Cerebellar cortex (tissue), 1 donor: ENCODE results near the gene ADRA1B.
"Not testable (repeated sequence)": the region's sequence is repeated elsewhere in the genome, so short reads cannot be mapped to it uniquely, and the experiment has no call there.

Source experiments
- DNase-seq: peaks from one replicate; pipeline ENCODE4 v3.0.0-alpha.2; 2015; ENCODE audit warnings: low spot score

ADRA1B gene

DNA sequence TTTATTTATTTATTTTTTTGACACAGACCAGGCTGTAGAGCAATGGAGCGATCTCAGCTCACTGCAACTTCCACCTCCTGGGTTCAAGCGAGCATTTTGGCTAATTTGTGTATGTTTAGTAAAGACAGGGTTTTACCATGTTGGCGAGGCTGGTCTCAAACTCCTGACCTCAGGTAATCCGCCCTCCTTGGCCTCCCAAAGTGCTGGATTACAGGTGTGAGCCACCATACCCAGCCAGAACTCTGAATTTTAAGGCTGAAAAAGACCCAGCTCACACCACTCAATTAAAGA is 49.5 kb downstream of the ADRA1B start:
- not testable (repeated sequence) for DNase-seq

DNA sequence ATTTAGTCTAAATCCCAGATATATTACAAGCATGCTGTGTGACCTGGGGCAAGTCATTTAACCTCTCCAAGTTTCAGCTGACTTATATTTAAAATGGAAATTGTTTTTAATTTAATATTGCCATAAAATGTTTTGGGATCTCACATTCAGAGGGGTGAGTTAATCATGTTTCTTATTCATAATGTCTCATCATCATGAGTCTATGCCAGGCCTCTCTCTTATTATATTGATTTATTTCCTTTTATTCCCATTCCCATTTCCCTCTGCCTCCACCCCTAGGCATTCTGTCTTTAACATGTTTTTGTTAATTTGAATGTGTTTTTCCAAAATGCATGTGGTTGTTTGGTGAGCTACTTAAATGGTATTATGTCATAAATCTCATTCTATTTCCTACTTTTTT is 53.7 kb downstream of the ADRA1B start:
- DNase-seq = no peak

DNA sequence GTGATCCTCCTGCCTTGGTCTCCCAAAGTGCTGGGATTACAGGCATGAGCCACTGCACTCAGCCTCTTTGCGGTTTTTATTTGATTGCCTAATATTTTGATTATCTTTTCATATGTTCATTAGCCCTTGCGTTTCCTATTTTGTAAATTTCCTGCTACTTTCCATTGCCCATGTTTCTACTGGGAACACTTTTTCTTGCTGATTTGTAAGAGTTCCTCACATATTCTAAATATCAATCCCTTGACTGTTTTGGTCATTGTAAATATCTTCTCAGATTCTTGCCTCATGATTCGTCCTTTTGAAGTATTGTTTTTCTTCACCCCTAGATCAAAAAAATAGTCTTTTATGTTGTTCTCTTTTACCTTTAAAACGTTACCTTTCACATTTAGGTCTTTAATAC is 54.8 kb downstream of the ADRA1B start:
- no peak for DNase-seq

DNA sequence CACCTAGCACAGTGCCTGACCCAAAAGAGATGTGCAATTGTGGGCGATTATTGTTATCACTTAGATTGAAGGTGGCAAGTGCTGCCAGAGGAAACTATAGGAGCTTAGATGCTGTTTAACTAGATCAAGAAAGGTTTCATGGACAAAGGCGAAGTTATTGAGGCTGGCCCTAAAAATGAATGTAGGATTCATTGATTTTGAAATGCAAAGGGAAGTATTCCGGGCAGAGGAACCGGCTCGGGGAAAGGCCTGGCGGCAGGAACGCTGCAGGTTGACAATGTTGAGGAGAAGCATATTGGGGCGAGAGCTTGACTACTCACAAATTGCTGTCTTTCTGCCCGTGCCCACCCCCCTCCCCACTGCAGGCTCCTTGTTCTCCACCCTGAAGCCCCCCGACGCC is 55.2 kb downstream of the ADRA1B start:
- DNase-seq = no peak

DNA sequence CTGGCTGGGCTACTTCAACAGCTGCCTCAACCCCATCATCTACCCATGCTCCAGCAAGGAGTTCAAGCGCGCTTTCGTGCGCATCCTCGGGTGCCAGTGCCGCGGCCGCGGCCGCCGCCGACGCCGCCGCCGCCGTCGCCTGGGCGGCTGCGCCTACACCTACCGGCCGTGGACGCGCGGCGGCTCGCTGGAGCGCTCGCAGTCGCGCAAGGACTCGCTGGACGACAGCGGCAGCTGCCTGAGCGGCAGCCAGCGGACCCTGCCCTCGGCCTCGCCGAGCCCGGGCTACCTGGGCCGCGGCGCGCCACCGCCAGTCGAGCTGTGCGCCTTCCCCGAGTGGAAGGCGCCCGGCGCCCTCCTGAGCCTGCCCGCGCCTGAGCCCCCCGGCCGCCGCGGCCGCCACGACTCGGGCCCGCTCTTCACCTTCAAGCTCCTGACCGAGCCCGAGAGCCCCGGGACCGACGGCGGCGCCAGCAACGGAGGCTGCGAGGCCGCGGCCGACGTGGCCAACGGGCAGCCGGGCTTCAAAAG is 55.7 kb downstream of the ADRA1B start:
- DNase-seq = no peak

DNA sequence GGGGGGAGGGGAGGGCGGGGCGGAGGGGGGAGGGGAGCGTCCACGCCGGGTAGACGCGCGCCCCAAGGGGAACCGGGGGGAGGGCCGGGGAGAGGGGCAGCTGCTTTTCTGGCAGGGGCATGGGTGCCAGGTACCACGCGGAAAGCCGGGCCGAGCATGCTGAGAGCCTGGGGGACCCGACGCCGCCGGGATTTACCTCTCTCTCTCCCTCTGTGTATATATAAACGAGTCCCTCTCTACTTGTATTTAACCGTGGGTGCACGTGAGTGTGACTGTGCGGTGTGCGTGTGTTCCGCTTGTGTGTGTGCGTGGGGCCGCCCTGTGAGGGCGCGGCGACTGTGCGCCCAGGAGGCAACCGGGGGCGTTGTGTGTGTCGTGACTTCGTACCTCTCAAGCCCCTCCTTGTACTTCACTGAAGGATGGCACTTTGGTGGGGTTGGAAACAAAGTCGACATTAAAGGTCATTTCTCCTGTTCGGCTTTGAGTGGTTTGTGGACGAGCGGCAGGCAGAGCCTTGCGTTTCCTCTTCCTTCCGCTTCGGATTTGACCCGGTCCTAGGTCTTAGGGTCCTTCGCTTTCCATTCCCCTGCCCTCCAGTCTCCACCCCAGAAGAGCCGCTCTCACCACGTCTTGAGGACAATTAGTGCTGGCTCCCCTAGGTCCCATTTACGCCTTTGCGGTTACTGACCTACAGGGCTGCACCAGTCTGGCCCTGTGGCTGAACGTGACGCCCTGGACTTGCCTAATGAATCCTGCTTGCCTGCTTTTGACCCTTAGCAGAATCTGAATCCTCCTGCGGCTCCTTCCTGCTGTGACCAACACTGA is 56.5 kb downstream of the ADRA1B start:
- DNase-seq = peak; percentile 37

DNA sequence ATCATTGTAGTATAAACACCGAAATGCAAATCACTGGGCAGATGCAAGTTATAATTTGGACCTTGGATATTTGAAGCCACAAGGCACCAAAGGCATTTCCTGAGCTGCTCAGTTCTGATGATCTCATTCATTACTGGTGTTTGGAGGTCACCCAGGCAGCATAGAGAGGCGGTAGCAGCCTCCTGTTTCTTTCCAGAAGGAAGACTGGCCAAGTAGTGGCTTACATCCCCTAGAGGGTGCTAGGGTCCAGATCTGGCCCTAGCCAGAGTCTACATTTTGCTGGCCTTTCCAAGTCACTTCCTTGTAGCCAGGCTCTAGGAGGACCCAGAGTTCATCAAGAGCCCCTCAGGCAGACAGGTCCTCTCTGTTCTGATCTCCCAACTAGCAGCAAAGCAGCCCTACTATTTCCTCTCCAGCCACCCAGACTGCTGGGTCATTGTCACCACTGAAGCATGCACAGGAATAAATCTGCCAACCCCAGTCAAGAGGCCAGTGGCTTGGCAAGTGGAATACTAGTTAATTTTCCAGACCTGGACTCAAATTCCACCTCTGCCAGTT is 59.3 kb downstream of the ADRA1B start:
- DNase-seq = peak; percentile 66

DNA sequence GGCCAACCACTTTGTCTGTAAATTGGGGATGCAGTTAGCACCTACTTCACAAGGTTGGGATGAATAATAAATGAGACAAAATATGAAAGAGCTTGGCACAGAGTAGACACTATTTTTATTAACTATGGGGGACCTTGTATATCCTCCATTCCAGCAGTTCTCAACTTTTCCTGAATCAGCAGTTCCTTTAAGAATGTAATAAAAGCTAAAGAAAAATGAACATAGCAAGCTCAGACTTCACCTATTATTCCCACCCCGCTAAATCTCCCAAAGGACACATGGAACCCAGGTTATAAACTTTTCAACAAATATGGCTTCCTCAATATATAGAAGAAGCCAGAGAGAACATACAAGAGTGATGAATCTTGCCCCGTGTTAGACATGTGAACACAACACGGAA is 60.6 kb downstream of the ADRA1B start:
- no peak for DNase-seq

DNA sequence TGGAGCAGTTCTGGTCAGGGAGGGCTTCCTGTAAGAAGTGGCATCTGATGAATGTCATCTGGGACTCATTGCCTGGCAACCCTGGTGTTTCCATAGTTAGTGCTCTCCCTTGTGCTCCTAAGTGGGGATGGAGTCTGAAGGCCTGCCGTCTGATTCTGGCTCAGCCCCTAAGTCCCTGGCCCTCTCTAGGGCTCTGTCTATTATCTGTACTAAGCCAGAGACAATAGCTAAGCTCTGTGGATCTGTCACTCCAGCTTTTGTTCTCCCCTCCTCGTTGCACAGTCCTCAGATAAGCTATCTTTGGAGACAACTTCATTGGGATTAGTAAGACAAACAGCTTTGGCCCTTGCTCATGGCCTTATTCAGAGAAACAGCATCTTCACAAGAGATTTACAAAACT is 62.1 kb downstream of the ADRA1B start:
- DNase-seq = no peak

DNA sequence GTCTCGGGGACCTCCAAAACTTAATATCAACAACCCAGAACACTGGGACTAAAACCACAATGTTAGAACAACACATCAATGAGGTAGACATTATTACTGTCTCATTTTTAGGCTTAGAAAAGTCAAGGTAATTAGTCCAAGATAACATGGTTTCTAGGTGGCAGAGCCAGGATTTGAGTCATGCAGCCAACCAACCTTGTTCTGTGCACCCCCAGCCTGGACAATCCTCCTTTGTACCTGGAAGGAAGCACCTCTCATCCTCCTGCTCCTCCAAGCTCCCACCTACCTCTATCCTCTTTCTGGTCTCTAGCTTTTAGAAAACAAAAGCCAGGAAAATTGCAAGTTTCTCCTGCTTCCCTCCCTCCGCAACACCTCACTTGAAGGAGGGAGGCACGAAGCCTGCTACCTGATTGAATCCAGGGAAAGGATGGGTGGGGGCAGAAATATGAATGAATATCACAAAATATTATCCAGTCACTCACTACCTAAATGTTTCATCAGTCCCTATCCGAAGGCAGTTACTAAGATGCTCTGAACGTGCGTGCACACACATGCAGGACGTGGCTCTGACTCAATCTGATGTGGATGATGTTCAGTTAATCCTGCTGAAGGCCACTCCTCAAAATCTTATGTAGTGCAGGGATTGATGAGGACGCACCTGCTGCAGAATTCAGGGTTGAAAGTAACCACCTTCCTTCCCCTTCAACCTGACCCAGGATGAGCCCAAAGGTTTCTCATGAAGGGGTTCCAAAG is 66.3 kb downstream of the ADRA1B start:
- no peak for DNase-seq

DNA sequence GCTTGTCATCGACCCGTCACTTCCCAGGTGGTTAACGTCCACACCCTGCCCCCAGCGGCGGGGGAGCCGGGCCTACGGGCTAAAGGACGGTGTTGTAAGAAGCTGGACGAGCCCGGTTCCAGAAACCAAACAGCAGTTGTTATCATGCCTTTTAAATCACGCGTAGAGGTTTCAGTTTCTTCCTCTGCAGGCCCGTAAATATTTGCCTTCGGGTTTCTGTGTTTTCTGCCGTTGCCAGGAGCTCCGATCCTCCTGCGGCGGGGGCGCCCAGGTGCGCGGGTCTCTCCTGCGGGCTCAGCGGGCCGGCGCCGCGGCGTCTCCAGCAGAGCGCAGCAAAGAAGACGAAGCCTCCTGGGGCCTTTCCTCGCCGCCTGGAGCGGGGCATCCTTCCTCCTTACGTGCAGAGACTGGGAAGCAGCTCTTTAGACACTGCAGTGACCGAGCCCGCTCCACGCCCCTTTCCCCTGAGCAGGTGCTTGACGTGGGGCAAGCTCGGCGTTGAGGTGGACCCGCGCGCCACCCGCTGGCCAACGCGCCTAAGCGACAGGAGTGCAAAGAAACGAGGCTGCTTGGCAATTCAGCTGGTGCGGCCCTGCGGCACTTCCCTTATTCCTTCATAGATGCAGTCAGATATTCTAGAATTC is 70.9 kb downstream of the ADRA1B start:
- DNase-seq = peak; percentile 74

DNA sequence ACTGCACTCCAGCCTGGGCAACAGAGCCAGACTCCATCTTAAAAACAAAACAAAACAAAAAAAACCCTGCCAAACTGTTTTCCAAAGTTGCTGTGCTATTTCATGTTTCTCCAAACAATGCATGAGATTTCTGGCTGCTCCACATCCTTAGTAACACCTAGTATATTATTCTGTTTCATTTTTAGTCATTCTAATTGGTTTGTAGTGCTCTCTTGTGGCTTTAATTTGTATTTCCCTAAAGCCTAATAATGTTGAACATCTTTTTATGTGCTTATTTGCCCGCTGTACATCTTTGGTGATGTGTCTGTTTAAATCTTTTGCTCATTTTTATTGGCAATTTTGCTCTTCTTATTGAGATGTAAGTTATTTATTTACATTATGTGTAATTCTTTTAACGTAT is 74.2 kb downstream of the ADRA1B start:
- DNase-seq = no peak

DNA sequence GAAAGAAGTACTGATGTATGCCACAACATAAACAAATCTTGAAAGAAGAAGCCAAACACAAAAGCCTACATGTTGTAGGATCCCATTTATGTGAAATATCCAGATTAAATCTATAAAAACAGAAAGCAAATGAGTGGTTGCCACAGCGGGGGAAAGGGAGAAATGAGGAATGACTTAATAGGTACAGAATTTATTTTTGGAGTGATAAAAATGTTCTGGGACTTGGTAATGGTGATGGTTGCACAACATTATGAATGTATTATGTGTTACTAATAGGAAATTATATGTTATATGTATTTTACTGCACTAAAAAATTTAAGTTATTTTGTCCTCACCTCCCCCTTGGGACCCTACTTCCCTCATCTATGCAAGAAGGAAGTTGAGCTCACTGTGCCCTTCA is 76.3 kb downstream of the ADRA1B start:
- no peak for DNase-seq

DNA sequence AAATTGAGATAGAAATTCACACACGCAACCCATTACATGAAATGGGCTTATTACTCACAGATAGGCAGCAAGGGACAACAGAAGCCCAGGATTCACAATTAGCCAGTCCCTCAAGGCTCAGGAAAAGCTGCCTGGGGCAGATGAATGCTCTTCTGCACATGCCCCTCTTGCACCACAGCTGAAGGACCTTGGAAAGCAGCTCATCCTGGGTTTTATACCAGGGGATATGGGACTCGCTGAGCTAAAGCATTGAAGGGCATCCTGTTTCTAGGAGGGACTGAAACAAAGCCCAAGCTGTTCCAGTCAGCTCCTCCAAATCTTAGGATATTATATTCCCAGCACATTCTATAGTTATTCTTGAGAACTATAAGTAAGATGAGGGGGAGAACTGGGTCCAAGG is 76.9 kb downstream of the ADRA1B start:
- no peak for DNase-seq

DNA sequence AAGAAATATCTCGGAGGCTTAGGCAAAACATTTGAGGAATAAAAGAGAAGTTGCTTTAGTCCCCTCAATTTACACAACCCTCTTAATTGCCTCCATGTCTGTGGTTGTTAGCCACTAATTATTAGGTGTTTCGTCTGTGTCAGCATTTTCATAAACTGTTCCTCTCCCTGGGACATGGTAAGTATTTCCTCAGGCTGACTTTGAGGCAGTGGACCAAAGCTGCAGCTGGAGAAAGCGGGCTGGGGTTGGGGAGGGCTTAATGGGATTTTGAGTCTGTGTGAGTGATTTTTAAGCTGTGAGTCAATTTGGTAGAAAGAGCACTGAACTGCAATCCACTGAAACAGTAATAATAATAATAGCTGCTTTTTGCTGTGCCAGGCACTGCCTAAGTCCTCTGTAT is 79.6 kb downstream of the ADRA1B start:
- DNase-seq = no peak

DNA sequence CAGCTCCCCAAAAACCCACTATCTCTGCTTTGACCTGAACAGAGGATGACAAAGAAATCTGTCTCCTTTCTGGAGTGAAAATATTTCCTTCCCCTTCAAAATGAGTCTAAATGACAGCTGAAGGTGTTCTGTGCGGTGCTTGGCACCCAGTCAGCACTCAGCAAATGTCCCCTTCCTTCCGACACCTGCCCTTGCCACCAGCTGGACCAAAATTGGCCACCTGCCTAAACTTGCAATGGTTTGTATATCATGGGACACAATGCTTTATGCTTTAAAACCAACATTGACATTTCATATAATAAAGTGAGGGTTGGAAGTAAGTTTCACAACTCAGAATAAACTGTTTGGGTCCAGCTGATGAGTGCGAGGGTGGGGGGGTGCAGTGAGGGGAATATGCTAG is 85.2 kb downstream of the ADRA1B start:
- DNase-seq = peak; percentile 42

DNA sequence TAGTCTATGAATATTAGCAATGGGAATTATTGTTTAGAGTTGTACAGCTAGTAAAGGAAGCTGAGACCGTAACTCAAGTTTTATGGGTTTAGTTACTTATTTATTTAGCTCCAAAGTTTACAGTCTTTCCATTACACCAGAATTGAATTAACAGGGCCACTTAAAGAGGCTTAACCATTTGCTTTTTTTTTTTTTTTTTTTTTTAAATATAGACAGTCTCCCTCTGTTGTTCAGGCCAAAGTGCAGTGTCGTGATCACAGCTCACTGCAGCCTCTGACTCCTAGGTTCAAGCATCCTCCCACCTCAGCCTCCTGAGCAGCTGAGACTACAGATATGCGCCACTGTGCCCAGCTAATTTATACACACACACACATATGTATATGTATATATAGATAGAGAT is 91.2 kb downstream of the ADRA1B start:
- DNase-seq = no peak

DNA sequence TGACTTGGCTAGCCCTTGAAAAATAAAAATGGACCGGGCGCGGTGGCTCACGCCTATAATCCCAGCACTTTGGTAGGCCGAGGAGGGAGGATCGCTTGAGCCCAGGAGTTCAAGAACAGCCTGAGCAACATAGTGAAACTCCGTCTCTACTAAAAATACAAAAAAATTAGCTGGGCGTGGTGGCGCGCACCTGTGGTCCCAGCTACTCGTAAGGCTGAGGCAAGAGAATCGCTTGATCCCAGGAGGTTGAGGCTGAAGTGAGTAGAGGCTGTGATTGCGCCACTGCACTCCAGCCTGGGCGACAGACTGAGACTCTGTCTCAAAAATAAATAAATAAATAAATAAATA is 92.2 kb downstream of the ADRA1B start:
- DNase-seq = not testable (repeated sequence)

DNA sequence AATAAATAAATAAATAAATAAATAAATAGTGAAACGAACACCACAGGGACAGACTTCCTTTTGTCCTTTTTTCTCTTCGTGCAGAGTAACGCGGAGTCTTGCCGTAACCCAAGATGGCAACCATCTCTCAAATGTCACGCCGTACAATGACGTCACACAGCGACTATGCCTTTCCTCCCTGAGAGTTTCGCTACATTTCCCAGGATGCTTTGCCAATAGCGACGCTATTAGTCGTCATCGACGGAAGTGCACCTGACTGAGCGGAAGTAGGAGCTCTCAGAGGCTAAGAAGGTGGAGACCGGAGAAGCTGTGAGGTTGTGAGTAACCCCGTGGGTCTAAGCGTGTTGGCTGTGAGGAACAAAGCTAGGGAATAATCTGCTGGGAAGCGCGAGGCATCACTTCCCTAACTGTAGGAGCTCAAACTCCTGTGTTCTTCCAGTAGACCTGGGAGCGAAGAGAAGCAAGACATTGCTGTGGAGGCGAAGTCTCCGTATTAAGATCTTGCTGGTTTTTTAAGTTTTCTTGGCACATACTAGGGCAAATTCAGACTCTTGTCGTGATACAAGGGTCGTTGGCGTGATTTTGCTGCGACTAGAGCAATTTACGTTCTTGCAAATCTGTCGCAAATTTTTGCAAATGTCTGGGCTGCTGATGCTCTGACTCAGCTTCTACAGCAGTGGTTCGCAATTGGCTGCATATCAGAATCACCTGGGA is 92.8 kb downstream of the ADRA1B start, which contains the start of gene TTC1:
TSS of gene TTC1 (plus strand) at position 263 of the 714 bp plus-strand sequence. CDS start 1,390 bp downstream, outside the sequence.
- peak; percentile 100 for DNase-seq

DNA sequence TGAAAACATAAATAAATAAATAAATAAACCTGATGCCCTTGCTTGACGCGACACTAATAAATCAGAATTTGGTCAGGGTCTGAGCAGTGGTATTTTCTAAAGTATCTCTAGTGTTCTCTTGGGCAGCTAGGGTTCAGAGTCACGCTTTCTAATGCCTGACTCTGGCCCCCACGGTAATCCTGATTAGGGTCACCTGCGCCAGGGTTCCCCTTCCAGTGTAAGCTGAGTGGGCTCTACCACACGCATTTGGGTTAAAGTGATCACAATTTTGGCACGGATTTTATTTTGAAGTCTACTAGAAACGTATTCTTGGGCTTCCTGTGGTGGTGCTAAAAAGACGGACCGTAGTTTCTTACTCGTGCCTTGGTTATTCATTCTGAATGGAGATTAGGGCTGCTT is 93.3 kb downstream of the ADRA1B start:
- DNase-seq = no peak

DNA sequence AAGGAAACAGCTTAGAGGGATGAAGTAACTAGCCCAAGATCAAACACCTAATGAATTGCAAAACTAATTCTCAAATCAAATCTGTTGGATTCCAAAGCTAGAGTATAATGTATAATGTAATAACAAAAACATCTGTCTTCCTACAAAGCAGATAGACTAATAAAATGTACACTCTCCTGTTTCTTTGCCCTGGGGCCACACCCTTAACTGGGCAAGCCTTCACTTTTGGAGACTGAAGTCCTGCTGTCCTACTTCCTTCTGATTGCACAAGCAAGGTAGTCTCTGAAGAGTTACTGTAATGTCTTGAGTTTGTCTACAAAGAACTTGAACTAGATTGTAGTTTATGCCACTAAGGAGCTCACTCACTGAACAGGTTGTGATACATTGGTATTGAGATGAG is 95.2 kb downstream of the ADRA1B start:
- DNase-seq = no peak

DNA sequence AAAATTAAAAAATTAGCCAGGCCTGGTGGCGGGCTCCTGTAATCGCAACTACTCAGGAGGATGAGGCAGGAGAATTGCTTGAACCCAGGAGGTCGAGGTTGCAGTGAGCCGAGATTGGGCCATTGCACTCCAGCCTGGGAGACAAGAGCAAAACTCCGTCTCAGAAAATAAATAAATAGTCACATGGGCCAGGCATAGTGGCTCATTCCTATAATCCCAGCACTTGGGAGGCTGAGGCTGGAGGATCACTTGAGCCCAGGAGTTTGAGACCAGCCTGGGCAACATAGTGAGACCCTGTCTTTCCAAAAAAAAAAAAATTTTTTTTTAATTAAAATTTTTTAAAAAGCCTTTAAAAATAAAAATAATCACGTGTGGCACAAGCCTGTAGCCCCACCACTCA is 97.9 kb downstream of the ADRA1B start:
- DNase-seq = not testable (repeated sequence)
